ENCODE results near the gene MED19.
A peak's percentile ranks its signal among the peaks of the same experiment; 100 is the strongest.

The MED19 gene

DNA sequence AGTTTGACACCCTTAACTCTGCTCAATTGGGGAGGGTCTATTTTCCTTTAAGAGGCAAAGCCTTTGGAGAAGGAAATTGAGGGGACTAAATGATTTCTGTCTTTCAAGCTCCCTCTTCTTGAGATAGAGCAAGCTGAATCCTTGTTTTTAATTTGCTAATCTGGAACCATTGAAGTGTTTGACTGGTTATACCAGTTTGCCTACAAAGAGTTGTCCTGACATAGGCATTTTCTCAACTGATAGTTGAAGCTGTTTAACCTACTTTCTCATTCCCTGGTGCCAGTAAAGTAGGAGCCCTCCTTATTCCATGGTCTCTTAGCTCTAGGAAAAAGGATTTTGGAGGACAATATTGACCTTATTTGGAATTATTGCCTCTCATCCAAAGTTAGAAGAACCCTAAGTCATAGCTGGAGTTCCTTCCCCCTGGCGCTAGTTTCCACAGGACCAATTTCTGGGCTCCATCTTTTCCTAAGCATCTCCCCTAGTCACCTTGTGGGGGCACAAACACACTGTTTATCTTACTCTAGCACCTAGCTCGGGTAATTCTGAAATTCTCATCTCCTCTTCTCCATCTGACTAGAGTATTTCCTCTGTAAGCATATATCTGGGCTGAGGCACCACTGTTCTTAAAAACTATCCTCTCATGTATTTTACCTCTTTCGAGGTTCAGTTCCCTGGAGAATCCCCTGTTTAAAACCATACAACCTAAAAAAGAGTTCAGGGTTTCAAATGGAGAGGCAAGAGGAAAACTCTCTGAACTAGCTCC is 36.7 kb downstream of the MED19 start:
- Mint-ChIP-seq H3K9me3 (no peaks in the 10 kb centered on the region), H3K4me1 (peaks cover 63% of the 10 kb centered on the region), H3K4me3 (no peak overlapping the region), H3K27ac (peak overlapping the region; percentile 52), H3K36me3 (peaks cover 42% of the 10 kb centered on the region), H3K27me3 (no peaks in the 10 kb centered on the region)
- ATAC-seq, result no peak

DNA sequence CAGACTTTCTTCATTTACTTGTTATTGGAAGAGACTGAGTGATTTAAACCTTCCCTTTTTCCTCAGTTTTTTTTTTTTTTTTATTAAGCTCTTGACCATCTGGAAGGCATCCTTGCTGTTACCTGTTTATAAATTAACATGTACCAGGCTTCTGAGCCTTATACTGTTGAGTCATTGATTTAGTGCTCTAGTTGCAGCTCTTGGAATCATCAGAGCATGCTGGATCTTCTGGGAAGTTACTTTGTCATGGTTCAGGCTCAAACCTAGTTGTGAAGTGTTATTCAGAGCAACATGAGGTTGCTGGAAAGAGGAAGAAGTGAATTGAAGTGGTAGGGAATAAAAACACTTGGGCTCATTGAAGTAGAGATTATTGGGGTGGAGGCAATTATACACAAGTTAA is 37.8 kb downstream of the MED19 start:
- no peaks in the 10 kb centered on the region for H3K9me3 Mint-ChIP-seq
- no peak for ATAC-seq
- no peaks in the 10 kb centered on the region for H3K27me3 Mint-ChIP-seq
- no peak overlapping the region for H3K4me3 Mint-ChIP-seq
- peak overlapping the region; percentile 10 for H3K27ac Mint-ChIP-seq
- H3K4me1 Mint-ChIP-seq, result peaks cover 66% of the 10 kb centered on the region
- peaks cover 44% of the 10 kb centered on the region for H3K36me3 Mint-ChIP-seq

DNA sequence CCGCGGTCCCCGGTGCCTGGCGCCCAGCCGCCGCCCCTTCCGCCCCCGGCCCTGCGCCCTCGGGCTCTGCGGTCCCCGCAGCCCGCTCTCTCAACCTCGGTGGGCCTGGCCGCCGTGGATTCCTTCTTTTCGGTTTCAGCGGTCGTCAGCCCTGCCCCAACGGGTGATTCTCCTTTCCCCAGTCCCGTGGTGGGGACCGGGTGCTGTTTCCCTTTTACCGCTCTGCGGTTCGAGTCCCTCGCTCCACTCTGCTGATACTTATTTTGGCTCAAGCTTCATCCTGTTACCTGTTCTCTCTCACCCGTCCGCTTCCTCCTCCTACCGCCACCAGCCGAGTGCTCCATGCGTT is 43.6 kb downstream of the MED19 start:
- H3K4me1 Mint-ChIP-seq, result peaks cover 47% of the 10 kb centered on the region
- H3K36me3 Mint-ChIP-seq, result peaks cover 27% of the 10 kb centered on the region
- H3K4me3 Mint-ChIP-seq, result peak overlapping the region; percentile 98
- H3K27me3 Mint-ChIP-seq, result no peaks in the 10 kb centered on the region
- H3K9me3 Mint-ChIP-seq, result no peaks in the 10 kb centered on the region
- H3K27ac Mint-ChIP-seq, result peak overlapping the region; percentile 99
- ATAC-seq, result peak; percentile 17

DNA sequence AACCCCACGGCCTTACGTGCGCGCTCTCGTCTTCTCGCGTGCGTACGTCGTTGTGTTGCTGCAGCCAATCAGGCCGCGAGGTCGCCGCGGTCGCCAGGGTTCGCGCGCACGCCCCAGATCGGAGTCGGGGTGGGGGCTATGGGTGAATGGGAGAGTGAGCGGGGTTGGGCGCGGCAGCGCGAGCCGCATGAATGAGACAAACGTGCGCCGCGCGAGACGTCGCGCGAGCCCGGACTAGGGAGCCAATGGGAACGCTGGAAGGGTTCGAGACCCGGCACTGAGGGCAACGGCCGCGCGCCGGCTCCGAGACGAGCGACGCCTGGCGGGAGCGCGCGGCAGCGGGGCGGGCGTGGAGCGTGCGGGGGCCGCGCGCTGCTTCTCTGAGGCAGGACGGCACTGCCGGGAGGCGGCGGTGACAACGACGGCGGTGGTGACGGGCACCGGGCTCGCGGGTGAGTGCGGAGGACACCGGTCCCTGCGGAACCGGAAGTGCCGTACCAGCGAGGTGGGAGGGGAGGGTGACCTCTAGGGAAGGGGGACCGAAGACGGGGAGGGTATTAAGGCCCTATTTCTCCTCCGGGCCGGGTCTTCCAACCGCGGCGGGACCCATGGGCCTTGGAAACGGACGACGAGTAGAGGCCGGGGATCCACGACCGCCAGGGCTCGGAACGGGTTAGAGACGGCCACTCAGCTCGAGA is 44.1 kb downstream of the MED19 start, which contains the start of gene ZDHHC5:
Gene ZDHHC5 (plus strand): TSS at position 379 of the 698 bp plus-strand sequence. CDS start 4,977 bp downstream, outside the sequence.
- peaks cover 42% of the 10 kb centered on the region for H3K4me1 Mint-ChIP-seq
- peaks cover 22% of the 10 kb centered on the region for H3K36me3 Mint-ChIP-seq
- H3K27ac Mint-ChIP-seq, result peak within 1 kb of the TSS; percentile 99
- no peaks in the 10 kb centered on the region for H3K27me3 Mint-ChIP-seq
- H3K4me3 Mint-ChIP-seq, result peak within 1 kb of the TSS; percentile 98
- H3K9me3 Mint-ChIP-seq, result no peaks in the 10 kb centered on the region
- peak; percentile 94 for ATAC-seq

DNA sequence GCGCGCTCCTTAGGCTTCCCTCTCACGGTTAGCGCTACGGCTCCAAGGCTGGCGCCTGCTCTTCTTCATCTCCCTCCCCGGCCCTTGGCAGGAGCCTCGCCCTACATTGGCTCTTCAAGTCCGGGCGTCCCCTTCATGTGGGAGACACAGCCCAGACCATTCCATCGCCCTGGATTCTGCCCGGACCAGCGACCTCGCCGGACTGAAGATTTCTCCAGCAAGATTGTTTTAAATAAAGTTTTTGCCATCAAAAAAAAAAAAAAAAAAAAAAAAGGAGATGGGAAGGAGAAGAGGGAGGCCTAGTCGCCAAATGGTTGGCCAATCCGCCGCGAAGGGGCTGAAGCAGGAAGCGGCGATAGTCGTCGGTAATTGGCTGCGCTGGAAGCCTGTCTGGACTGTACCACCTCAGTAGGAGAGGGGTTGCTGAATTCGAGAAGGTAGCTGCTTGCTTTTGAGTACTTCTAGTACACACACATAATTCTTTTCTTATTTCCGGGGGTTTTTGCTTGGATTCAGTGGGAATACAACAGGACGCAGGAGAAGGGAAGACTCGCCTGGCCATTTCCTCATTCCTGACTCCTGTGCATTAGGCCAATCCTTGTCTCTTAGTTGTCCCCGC is 44.8 kb downstream of the MED19 start:
- no peaks in the 10 kb centered on the region for H3K9me3 Mint-ChIP-seq
- ATAC-seq, result peak; percentile 85
- H3K27me3 Mint-ChIP-seq, result no peaks in the 10 kb centered on the region
- H3K4me1 Mint-ChIP-seq, result peaks cover 42% of the 10 kb centered on the region
- H3K36me3 Mint-ChIP-seq, result peaks cover 21% of the 10 kb centered on the region
- H3K27ac Mint-ChIP-seq, result peak overlapping the region; percentile 99
- H3K4me3 Mint-ChIP-seq, result peak overlapping the region; percentile 98

DNA sequence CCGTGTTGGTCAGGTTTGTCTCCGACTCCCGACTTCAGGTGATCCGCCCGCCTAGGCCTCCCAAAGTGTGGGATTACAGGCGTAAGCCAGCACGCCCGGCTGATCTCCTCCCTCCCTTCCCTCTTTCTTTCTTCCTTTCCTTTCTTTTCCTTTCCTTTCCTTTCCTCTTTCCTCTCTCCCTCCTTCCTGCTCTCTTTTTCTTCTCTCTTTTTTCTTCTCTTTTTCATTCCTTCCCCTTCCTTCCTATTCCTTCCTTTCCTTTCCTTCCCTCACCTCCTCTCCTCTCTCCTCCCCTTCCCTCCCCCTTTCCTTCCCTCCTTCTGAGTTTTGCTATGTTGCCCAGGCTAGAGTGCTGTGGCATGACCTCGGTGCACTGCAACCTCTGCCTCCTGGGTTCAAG is 48.0 kb downstream of the MED19 start:
- Mint-ChIP-seq H3K27ac (no peak overlapping the region), H3K4me3 (no peak overlapping the region), H3K36me3 (peaks cover 30% of the 10 kb centered on the region), H3K4me1 (peaks cover 28% of the 10 kb centered on the region), H3K27me3 (no peaks in the 10 kb centered on the region), H3K9me3 (no peaks in the 10 kb centered on the region)
- no peak for ATAC-seq

DNA sequence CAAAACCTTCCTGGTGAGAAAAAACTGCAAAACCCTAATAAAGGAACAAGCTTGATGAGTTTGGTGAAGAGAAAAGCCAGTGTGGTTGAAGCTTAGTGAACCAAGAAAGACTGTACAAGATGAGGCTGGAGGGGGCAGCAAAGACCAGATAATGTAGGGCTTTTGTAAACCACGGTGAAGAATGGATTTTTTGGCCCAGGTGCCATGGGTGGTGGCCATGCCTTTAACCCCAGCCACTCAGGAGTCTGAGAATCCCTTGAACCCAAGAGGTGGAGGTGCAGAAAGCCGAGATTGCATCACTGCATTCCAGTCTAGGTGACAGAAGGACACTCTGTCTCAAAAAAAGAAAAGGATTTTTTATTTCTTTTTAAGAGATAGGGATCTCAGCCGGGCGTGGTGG is 49.1 kb downstream of the MED19 start:
- H3K4me3 Mint-ChIP-seq, result no peak overlapping the region
- H3K36me3 Mint-ChIP-seq, result peaks cover 30% of the 10 kb centered on the region
- no peak for ATAC-seq
- peaks cover 29% of the 10 kb centered on the region for H3K4me1 Mint-ChIP-seq
- no peaks in the 10 kb centered on the region for H3K9me3 Mint-ChIP-seq
- H3K27ac Mint-ChIP-seq, result no peak overlapping the region
- H3K27me3 Mint-ChIP-seq, result no peaks in the 10 kb centered on the region

DNA sequence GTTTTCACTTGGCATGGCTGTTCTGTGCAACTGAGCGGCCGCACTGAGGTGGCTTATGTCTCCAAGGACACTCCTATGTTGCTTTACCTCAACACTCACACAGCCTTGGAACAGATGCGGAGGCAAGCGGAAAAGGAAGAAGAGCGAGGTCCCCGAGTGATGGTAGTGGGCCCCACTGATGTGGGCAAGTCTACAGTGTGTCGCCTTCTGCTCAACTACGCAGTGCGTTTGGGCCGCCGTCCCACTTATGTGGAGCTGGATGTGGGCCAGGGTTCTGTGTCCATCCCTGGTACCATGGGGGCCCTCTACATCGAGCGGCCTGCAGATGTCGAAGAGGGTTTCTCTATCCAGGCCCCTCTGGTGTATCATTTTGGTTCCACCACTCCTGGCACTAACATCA is 52.3 kb downstream of the MED19 start:
- peaks cover 34% of the 10 kb centered on the region for H3K4me1 Mint-ChIP-seq
- no peaks in the 10 kb centered on the region for H3K9me3 Mint-ChIP-seq
- H3K4me3 Mint-ChIP-seq, result no peak overlapping the region
- no peak overlapping the region for H3K27ac Mint-ChIP-seq
- H3K27me3 Mint-ChIP-seq, result no peaks in the 10 kb centered on the region
- H3K36me3 Mint-ChIP-seq, result peaks cover 28% of the 10 kb centered on the region
- ATAC-seq, result no peak

DNA sequence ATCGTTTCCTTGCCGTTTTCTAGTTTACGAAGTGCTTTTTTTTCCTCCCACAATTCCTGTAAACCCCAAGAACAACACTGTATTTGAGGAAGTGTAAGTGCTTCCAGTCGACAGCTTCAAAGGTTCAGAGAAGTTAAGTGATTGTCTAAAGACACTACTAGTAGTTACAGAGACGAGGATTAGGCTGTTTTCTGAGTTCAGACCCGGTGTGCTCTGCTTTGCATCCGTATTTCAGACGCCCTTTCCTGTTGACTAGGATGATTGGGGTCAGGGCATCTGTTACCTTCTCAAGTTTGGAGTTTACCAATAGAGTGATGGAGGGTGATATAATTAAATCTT is 54.0 kb downstream of the MED19 start:
- Mint-ChIP-seq H3K27ac (peak overlapping the region; percentile 87), H3K27me3 (no peaks in the 10 kb centered on the region), H3K36me3 (peaks cover 19% of the 10 kb centered on the region), H3K9me3 (no peaks in the 10 kb centered on the region), H3K4me1 (peaks cover 38% of the 10 kb centered on the region), H3K4me3 (peak overlapping the region; percentile 96)
- no peak for ATAC-seq

DNA sequence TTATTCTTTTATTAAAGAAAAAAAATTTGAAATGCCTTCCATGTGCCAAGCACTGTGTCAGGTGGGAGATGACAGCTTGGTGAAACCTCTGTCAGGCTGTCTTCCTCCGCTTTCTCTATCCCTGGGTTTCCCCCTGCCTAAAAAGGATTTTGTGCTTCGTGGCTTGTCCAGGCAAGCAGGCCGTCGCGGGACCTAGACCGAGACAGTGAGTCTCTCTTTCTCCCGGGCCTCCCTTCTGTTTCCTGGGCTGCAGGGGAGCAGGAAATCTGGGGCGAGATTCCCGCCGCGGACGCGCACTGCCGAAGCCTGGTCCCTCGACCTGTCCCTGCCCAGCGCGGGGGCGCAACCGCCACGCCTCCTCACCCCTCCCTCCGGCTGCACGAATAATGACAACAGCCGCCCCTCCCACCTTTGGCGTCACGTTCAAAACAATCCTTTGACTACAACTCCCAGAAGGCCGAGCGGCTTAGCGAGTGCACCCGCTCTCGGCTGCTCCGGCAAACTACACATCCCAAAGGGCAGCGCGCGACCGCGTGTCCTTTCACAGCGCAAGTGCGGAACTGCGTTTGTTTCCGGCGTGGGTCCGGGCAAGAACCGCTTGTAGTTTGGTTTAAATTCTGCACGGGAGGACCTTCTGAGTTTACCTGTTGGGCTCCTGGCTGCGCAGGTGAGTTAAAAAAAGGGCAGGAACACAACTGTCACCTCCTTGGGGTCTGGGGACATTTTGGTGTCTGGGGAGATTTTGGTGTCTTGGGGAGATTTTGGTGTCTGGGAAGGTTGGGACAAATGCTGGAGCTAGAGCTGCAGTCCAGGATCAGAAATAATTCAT is 54.6 kb downstream of the MED19 start, which contains the start of gene CLP1:
Gene CLP1 (plus strand): TSS at position 569 of the 829 bp plus-strand sequence. CDS start 1,715 bp downstream, outside the sequence.
- Mint-ChIP-seq H3K27ac (peak within 1 kb of the TSS; percentile 87), H3K9me3 (no peaks in the 10 kb centered on the region), H3K27me3 (no peaks in the 10 kb centered on the region), H3K4me3 (peak within 1 kb of the TSS; percentile 96), H3K4me1 (peaks cover 37% of the 10 kb centered on the region), H3K36me3 (peaks cover 15% of the 10 kb centered on the region)
- peak; percentile 99 for ATAC-seq

DNA sequence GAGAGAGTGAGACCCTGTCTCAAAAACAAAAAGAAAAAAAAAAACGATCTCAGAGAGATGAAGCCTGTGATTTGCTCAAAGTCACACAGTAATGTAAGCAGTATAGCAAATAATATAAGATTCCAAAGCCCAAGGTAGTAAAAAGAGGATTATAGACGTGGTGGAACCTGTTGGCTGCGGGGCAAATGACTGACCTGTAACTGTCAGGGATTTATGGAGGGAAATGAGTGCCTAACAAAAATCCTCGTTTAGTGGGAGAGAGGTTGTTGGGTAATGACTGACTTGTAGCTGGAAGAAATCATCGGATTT is 55.2 kb downstream of the MED19 start:
- peaks cover 10% of the 10 kb centered on the region for H3K36me3 Mint-ChIP-seq
- H3K4me3 Mint-ChIP-seq, result peak overlapping the region; percentile 71
- H3K9me3 Mint-ChIP-seq, result no peaks in the 10 kb centered on the region
- no peaks in the 10 kb centered on the region for H3K27me3 Mint-ChIP-seq
- H3K4me1 Mint-ChIP-seq, result peaks cover 34% of the 10 kb centered on the region
- ATAC-seq, result no peak
- peak overlapping the region; percentile 87 for H3K27ac Mint-ChIP-seq

All from stimulated activated memory B cell treated with anti-CD40 and anti-IgM and Interleukin-4, amounts not matched to agents 10 μg/mL and 1 μg/mL and 100 μg/mL, for 72 hours (primary cell).